ENCODE data around the gene OSBPL9. TPM values are rescaled to one million over a fixed set of nuclear protein-coding genes. Genes with fewer than 3 reads are reported as not detected.

Gene OSBPL9
- total and polyA plus RNA-seq, 2 experiments from 2014 or later, result 82.7 to 102 TPM

GRCh38 chr1:51669816-51670215, 52.9 kb downstream of the OSBPL9 start:
- TF ChIP-seq JUNB (IDR thresholded peaks at IDR 0.05; ENCODE audit: unreplicated experiment), result no peak
- no peak for TF ChIP-seq EZH2phosphoT487 (IDR thresholded peaks at IDR 0.05; ENCODE audit: unreplicated experiment)
- TF ChIP-seq CTCF (conservative IDR thresholded peaks at IDR 0.05; ENCODE audit: low read depth in 2 of 2), result no peak
- no peak for TF ChIP-seq ZNF331 (CRISPR knock-in tag; IDR thresholded peaks at IDR 0.05; ENCODE audit: low read depth)
- no peak for TF ChIP-seq NANOG (IDR thresholded peaks at IDR 0.05; ENCODE audit: borderline replicate concordance)
- no peak for TF ChIP-seq EZH2 (IDR thresholded peaks at IDR 0.05; ENCODE audit: low read depth, unreplicated experiment)
- TF ChIP-seq ZNF462 (CRISPR knock-in tag; IDR thresholded peaks at IDR 0.05), result no peak
- TF ChIP-seq ETS1 (IDR thresholded peaks at IDR 0.05), result no peak
- no peak for TF ChIP-seq CREB1 (CRISPR knock-in tag; IDR thresholded peaks at IDR 0.05; ENCODE audit: low read depth)
- no peak for TF ChIP-seq STAT1 (IDR thresholded peaks at IDR 0.05; ENCODE audit: unreplicated experiment)
- TF ChIP-seq REST (IDR thresholded peaks at IDR 0.05; ENCODE audit: unreplicated experiment), result no peak
- TF ChIP-seq POLR2AphosphoS5 (IDR thresholded peaks at IDR 0.05; ENCODE audit: low read depth), result no peak
- no peak for TF ChIP-seq ZNF114 (CRISPR knock-in tag; IDR thresholded peaks at IDR 0.05)
- no peak for DNase-seq (ENCODE audit: low spot score)
- Mint-ChIP-seq H3K36me3 (ENCODE audit: low read depth) (no peaks in the 10 kb centered on the region), H3K27ac (peak overlapping the region; percentile 20; the same call in 1 of the 2 replicates), H3K27me3 (ENCODE audit: insufficient read depth, low read depth, poor library complexity) (no peaks in the 10 kb centered on the region), H3K4me3 (no peak overlapping the region), H3K9me3 (no peaks in the 10 kb centered on the region), H3K4me1 (peaks cover 7% of the 10 kb centered on the region)
- Histone ChIP-seq H3K27ac (ENCODE audit: low read depth) (no peak overlapping the region), H3K4me1 (ENCODE audit: insufficient read depth) (no peaks in the 10 kb centered on the region; the same call in 1 of the 2 replicates), H3K4me2 (no peak overlapping the region), H2AFZ (no peak overlapping the region), H3K36me3 (ENCODE audit: insufficient read depth) (no peaks in the 10 kb centered on the region), H3K79me2 (replicated peaks; ENCODE audit: insufficient read depth) (0 out of 2 replicates have a peak, but pooled peaks cover 3% of the 10 kb centered on the region), H3K4me3 (no peak overlapping the region), H3K27me3 (ENCODE audit: insufficient read depth) (no peaks in the 10 kb centered on the region), H3K9me2 (ENCODE audit: insufficient read depth) (no peaks in the 10 kb centered on the region), H3F3A (replicated peaks; ENCODE audit: low read depth) (no peaks in the 10 kb centered on the region), H4K20me1 (replicated peaks; ENCODE audit: insufficient read depth) (no peaks in the 10 kb centered on the region)
- no peak for ATAC-seq
